Mucosa of gallbladder (tissue), 1 donor: ENCODE measurements around the gene GRHL3. TPM values are rescaled to one million over a fixed set of nuclear protein-coding genes. Genes with fewer than 3 reads are reported as not detected.
"Not testable (repeated sequence)": the region's sequence is repeated elsewhere in the genome, so short reads cannot be mapped to it uniquely, and the experiment has no call there.

Source experiments
- DNase-seq: peaks from one replicate; pipeline ENCODE4 v3.0.0-alpha.2; 2020; ENCODE audit warnings: low spot score
- total RNA-seq: library from RNA; stranded (reverse); gene quantifications from one replicate; pipeline ENCODE4 v1.2.1, GENCODE V29; 2021
- donor health status: DM: no; HTN: no; CAD: no.

Gene GRHL3
- total RNA-seq, result 1.4 TPM

GRCh38 chr1:24319312-24319863 is at the start of gene GRHL3:
Gene GRHL3, plus strand, starts transcription at chr1:24319357. Its CDS starts 195 bp downstream, at chr1:24319552.
- peak; percentile 51 for DNase-seq

GRCh38 chr1:24274203-24275103 is 44.7 kb upstream of the GRHL3 start:
- DNase-seq, result not testable (repeated sequence)

GRCh38 chr1:24275104-24275410 is 44.1 kb upstream of the GRHL3 start:
- no peak for DNase-seq

- no peak for DNase-seq
These were observed 43.6 kb upstream of the GRHL3 start for GRCh38 chr1:24275510-24275909.

GRCh38 chr1:24276791-24277190 is 42.4 kb upstream of the GRHL3 start:
- no peak for DNase-seq

GRCh38 chr1:24277420-24278169 is 41.6 kb upstream of the GRHL3 start:
- no peak for DNase-seq

GRCh38 chr1:24278726-24279125 is 40.4 kb upstream of the GRHL3 start:
- DNase-seq, result no peak

GRCh38 chr1:24279590-24280232 is 39.4 kb upstream of the GRHL3 start:
- DNase-seq, result no peak

- no peak for DNase-seq
These were observed 37.6 kb upstream of the GRHL3 start for GRCh38 chr1:24281591-24281990.

- DNase-seq, result no peak
These were observed 36.7 kb upstream of the GRHL3 start for GRCh38 chr1:24282491-24282890.

- peak; percentile 65 for DNase-seq
These were observed 35.6 kb upstream of the GRHL3 start for GRCh38 chr1:24283326-24284155.

GRCh38 chr1:24284156-24284471 is 35.0 kb upstream of the GRHL3 start:
- no peak for DNase-seq

GRCh38 chr1:24285231-24285630 is 33.9 kb upstream of the GRHL3 start:
- no peak for DNase-seq

GRCh38 chr1:24286246-24287010 is 32.7 kb upstream of the GRHL3 start:
- DNase-seq, result no peak

GRCh38 chr1:24287779-24288178 is 31.4 kb upstream of the GRHL3 start:
- DNase-seq, result not testable (repeated sequence)

- DNase-seq, result no peak
These were observed 30.7 kb upstream of the GRHL3 start for GRCh38 chr1:24288479-24288878.

- DNase-seq, result peak; percentile 87
These were observed 29.1 kb upstream of the GRHL3 start for GRCh38 chr1:24289937-24290595.

- DNase-seq, result no peak
These were observed 28.1 kb upstream of the GRHL3 start for GRCh38 chr1:24290933-24291487.

- DNase-seq, result no peak
These were observed 27.1 kb upstream of the GRHL3 start for GRCh38 chr1:24292103-24292502.

GRCh38 chr1:24292887-24293286 is 26.3 kb upstream of the GRHL3 start:
- DNase-seq, result no peak
